HL-60/S4 (cell line): Measurements from ENCODE around the gene CYFIP1.

Experiments used
- in situ Hi-C: fragments of 300-500 bp; cut with MboI; formaldehyde crosslinking; loops from 2 replicates; pipeline ENCODE4 v1.14.3; 2022; ENCODE audit warnings: low sequenced_read_pairs

CYFIP1 gene

DNA sequence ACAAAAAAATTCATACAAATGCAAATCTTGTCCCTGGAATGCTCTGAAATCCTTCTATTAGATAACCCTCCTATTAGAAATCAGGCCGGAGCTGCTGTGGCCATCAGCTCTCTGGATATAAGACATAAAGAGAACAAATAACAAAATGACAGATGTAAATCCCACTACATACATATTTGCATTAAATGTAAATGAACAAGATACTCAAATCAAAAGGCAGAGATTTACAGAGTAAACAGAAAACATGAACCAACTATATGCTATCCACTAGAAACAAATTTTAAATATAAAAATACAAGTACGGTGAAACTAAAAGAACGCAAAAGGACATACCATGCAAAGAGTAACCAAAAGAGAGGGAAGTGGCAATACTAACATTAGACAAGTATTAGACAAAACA lies 10.7 kb downstream of the CYFIP1 start:
- in situ Hi-C loops: no loop called here

- in situ Hi-C loops: no loop called here
Observed at GRCh38 chr15:22968366-22968765, 11.8 kb downstream of the CYFIP1 start.

GRCh38 chr15:22967084-22967770 lies 12.9 kb downstream of the CYFIP1 start:
- in situ Hi-C loops: no loop called here

DNA sequence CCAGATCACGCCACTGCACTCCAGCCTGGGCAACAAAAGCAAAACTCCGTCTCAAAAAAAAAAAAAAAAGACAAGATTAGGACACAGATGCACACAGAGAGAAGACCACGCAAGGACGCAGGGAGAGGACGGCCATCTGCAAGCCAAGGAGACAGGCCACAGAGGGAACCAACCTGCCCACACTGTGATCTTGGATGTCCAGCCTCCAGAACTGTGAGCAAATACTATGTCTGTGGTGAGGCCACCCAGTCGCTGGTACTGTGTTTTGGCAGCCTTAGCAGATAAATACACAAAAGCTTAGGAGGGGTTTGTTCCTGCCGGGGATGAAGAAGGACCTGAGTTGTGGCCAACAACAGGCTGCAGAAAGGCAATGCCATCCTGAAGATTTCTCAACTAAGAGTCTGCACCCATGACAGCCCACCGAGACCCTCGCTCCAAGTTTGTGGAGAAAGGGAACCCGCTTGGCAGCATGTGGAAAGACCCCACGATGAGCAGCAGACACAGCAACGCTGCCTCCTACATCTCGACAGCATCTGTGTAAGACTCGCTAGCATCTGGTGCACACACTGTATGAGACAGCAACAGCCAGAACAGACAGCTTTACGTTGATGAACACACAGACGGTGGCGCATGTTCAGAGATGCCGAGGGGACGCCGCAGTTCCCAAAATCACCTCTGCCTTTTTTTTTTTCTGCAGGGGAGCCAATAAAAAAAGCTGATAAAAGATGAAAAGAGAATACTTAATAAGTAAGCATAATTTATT lies 13.7 kb downstream of the CYFIP1 start:
- in situ Hi-C loops: no loop called here

DNA sequence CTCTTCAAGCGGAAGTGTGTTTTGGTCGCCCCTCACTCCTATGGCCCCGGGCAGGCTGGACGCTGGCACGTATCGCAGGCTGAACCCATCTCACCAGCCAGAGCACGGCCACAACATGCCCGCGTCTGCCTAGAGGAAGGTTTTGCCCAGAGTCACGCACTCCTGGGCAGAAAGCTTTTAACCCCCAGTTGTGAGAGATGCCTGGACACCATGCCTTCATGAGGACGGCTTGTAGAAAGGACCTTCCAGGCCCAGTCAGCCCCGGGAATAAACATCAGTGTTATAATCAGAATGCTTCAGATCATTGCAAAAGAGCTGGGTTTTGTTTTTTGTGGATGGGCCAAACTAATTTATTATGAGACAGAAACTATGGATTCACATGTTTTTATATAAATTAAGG lies 16.5 kb downstream of the CYFIP1 start:
- in situ Hi-C loops: no loop called here

- in situ Hi-C loops: no loop called here
Observed at GRCh38 chr15:22962611-22963010, 17.6 kb downstream of the CYFIP1 start.

- in situ Hi-C loops: no loop called here
Observed at GRCh38 chr15:22961762-22962161, 18.4 kb downstream of the CYFIP1 start.

DNA sequence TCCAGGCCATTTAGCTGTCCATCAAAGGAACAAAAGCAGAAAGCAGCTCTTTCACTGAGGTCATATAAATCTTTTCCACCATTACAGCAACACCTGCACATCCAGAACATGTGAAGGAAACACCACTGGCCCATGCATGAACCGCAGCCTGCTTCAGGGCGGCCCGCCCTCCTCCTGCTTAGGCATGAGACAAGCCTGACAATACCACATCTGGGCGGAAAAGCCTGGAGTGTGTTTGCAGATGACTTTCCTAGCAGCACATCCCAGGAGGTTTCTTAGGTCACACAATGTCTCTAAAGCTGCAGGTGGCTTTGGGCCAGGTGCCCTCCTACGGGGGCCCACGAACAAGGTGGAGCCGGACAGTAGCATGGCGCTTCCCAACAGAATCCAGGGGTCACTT lies 19.6 kb downstream of the CYFIP1 start:
- in situ Hi-C loops: no loop called here

GRCh38 chr15:22960126-22960525 lies 20.0 kb downstream of the CYFIP1 start:
- in situ Hi-C loops: no loop called here

DNA sequence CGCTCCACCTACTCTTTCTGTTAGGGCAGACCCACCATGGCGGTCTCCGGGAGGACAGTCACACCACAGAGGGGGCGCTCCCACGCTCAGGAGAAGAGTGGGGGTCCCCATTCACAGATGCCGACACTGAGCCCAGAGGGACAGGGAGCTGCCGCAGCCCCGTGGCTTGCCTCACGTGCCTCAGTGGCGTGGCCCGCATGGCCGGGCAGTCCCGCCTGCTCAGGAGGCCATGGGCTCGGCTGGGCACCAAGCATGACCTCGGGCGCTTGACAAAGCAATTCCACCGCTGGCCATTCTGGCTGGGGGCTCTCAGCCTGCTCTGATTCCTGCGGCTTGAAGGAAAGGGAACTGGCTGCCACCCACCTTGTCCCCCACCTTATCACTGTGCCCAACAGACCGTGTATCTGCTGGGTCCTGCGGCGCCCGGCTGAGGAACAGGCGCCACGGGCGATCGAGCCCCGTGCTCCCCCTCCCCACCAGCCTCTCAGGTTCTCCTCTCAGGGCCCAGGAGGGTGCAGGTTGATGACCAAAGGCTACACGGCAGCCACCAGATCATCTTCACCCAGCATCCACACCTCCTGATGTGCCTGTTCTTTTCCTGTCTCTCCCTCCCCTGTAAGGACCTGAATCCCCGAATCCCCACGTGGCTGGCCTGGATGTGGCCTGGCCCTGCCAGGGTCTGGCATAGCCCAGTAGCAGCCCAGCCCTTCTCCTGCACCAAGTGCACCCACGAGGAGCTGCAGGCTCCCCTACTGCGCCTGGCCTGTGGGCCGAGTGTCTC lies 20.7 kb downstream of the CYFIP1 start:
- in situ Hi-C loops: no loop called here

DNA sequence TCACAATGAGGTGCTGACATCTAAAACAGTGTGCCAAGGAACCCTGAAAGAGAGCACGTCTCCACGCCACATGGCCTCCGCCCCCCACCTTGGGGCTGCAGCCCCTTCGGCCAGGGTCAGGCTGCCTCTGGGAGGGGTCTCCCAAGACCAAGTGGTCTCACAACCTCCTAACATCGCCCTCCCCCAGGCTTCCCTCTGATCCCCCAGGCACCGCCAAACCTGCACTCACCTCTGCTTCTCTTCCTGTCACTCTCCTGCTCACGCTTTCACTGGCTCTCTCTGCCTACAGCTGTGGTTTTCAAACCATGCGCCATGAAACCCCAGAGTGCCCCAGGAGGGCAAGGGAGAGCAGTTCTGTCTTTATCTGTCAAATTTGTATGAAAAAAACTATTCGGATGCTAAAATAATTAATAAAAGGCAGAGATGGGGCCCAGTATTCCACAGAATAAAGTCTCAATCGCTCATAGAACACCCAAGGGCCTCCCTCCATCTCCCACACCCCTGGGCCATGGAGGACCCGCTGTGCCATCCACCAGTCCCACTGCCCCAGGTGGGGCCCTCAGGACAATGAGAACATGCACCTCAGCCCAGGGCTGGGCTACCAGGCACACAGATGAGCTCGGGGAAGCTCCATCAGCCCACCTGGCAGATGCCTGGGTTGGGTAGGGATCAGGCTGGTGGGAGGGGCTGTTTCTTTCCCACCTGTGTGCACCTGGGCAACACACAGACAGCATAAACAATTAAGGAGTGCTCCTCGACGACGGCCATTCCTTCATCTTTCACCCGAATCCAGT lies 21.5 kb downstream of the CYFIP1 start:
- in situ Hi-C loops: no loop called here

- in situ Hi-C loops: no loop called here
Observed at GRCh38 chr15:22956978-22957260, 23.2 kb downstream of the CYFIP1 start.

GRCh38 chr15:22956257-22956977 lies 23.8 kb downstream of the CYFIP1 start:
- in situ Hi-C loops: no loop called here

GRCh38 chr15:22955544-22956119 lies 24.5 kb downstream of the CYFIP1 start:
- in situ Hi-C loops: no loop called here

- in situ Hi-C loops: no loop called here
Observed at GRCh38 chr15:22954798-22955543, 25.2 kb downstream of the CYFIP1 start.

GRCh38 chr15:22954326-22954725 lies 25.8 kb downstream of the CYFIP1 start:
- in situ Hi-C loops: no loop called here

DNA sequence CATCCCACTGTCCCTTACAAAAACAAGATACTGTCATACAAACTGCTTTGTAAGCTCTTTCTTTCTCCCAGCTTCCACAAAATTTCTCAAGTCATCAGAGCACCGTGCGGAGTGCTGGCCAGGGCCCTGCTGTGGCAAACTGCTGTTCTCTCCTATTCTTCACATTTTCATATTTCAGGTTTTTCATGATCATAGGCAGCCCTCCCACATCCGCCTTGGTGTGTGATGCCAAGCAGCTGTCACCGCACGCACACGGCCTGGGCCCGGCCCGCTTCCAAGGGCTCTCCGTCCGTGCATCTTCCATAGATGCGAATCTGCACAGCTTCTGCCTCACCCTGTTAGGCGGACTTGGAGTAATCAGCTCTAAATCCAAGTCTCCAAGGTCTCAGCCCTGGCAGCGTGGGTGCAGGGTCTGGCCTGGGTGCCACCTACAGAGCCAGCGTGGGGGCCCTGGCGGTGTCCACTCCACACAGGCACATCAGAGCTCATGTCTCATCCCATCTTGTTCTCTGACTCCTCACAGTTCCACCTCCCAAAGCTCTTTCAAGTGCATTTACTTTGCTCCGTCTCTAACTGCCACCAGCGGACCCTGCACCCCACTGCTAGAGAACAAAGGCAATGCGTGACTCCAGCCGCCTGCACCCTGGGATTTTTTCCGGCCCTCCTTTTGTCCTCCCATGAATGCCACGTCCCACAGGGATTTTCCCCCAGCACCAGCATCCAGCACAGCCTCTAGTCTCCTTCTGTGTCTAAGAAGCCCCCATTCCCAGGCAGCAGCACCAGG lies 27.2 kb downstream of the CYFIP1 start:
- in situ Hi-C loops: no loop called here

- in situ Hi-C loops: no loop called here
Observed at GRCh38 chr15:22951381-22952280, 28.5 kb downstream of the CYFIP1 start.
